Psoas muscle (tissue), 8 donors: Measurements from ENCODE around the gene MAGI2. TPM values are rescaled to one million over a fixed set of nuclear protein-coding genes. Genes with fewer than 3 reads are reported as not detected.

Source experiments
- ATAC-seq, 4 donors: fragments of 200-7000 bp; cut with Tn5 transposase; one replicate each; pipeline ENCODE4 v1.9.1; 2020; ENCODE audit warnings: moderate library complexity in 3 of 4, mild to moderate bottlenecking in 2 of 4
- DNase-seq, 2 donors: peaks; one replicate each; pipeline ENCODE4 v3.0.0-alpha.2; 2020
- H3K27ac ChIP-seq: fragments of 200-600 bp; one replicate; pipeline ENCODE4 v1.8.0; 2022
- H3K27me3 ChIP-seq, 3 donors: fragments of 200-600 bp in 1 of 3; one replicate each; pipeline versions ENCODE4 v1.6.1 to v1.8.0; 2013 to 2022; ENCODE audit warnings: low read length in 2 of 3, mild to moderate bottlenecking in 2 of 3, moderate library complexity in 1 of 3; ENCODE audit not compliant: insufficient read depth in 3 of 3
- H3K36me3 ChIP-seq, 2 donors: fragments of 200-600 bp in 1 of 2; one replicate each; pipeline versions ENCODE4 v1.6.1 to v1.8.0; 2013 to 2022; ENCODE audit warnings: low read depth in 1 of 2, mild to moderate bottlenecking in 1 of 2, moderate library complexity in 1 of 2; ENCODE audit not compliant: insufficient read depth in 1 of 2
- H3K4me1 ChIP-seq: fragments of 200-600 bp; one replicate; pipeline ENCODE4 v1.8.0; 2022
- H3K4me3 ChIP-seq: fragments of 200-600 bp; one replicate; pipeline ENCODE4 v1.8.0; 2022; ENCODE audit warnings: mild to moderate bottlenecking
- H3K9me3 ChIP-seq: fragments of 200-600 bp; one replicate; pipeline ENCODE4 v1.8.0; 2022
- WGBS, 3 donors: extraction: QIAGEN DNeasy Blood & Tissue Kit; methylation state at CpG; one replicate each; pipeline versions ENCODE4 v1.1.6 to v1.1.7; 2013; 5-methylcytosine and 5-hydroxymethylcytosine counted together
- intact Hi-C, 2 donors: fragments of 100-400 bp; cut with DNase I; formaldehyde crosslinking; loops; one replicate each; pipeline versions ENCODE4 v1.11.0 to v1.14.2; 2022
- polyA plus RNA-seq, 3 donors: library from polyadenylated mRNA; stranded (reverse); fragments of 200-250 nt; gene quantifications; one replicate each; pipeline ENCODE4 v1.2.3, GENCODE V29; 2013
- total RNA-seq, 4 donors: library from RNA; stranded (reverse); fragmentation: NEBNext Ultra II Directional in 2 of 4; extraction: Animal tissue kit (Norgen Biotek cat#: 25700) in 2 of 4; gene quantifications; one replicate each; pipeline versions ENCODE4 v1.2.1 to v1.2.4, GENCODE V29; 2021 to 2023
- TF ChIP-seq, protein P1 (sequence below): fragments of 200-600 bp; IDR thresholded peaks from one replicate; pipeline ENCODE4 v1.8.0; 2022; ENCODE audit warnings: antibody characterized with exemption
- donor health status: healthy with polysubstance abuse.
- donor health status: DM: no; HTN: no; CAD: no; lungs with moderate emphysema.
- donor health status: Bipolar disorder and iron deficiency.
- donor health status: healthy.
- donor health status: DM: yes; HTN: yes; CAD: no.
- donor health status: DM: no; HTN: no; CAD: no.
- donor health status: DM: no; HTN: no; CAD: no.
- donor health status: DM: yes; HTN: yes; CAD: no.

Gene MAGI2
- total and polyA plus RNA-seq, 7 donors: 0.46 to 2.5 (median 1.4) TPM

- Histone ChIP-seq H3K36me3 (no peaks in the 10 kb centered on the region), H3K9me3 (no peaks in the 10 kb centered on the region), H3K4me1 (no peaks in the 10 kb centered on the region), H3K27me3 (no peaks in the 10 kb centered on the region), H3K27ac (no peak overlapping the region), H3K4me3 (no peak overlapping the region)
- intact Hi-C loops: no loop called here
- TF ChIP-seq, protein P1, sequence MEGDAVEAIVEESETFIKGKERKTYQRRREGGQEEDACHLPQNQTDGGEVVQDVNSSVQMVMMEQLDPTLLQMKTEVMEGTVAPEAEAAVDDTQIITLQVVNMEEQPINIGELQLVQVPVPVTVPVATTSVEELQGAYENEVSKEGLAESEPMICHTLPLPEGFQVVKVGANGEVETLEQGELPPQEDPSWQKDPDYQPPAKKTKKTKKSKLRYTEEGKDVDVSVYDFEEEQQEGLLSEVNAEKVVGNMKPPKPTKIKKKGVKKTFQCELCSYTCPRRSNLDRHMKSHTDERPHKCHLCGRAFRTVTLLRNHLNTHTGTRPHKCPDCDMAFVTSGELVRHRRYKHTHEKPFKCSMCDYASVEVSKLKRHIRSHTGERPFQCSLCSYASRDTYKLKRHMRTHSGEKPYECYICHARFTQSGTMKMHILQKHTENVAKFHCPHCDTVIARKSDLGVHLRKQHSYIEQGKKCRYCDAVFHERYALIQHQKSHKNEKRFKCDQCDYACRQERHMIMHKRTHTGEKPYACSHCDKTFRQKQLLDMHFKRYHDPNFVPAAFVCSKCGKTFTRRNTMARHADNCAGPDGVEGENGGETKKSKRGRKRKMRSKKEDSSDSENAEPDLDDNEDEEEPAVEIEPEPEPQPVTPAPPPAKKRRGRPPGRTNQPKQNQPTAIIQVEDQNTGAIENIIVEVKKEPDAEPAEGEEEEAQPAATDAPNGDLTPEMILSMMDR: no peak
- no peak for DNase-seq
- WGBS, 3 donors: 45 to 53% (median 47%) methylated on average over 2 of the region's 2 CpGs
- no peak for ATAC-seq
Observed at GRCh38 chr7:78265071-78265470, 1188.4 kb downstream of the MAGI2 start.

DNA sequence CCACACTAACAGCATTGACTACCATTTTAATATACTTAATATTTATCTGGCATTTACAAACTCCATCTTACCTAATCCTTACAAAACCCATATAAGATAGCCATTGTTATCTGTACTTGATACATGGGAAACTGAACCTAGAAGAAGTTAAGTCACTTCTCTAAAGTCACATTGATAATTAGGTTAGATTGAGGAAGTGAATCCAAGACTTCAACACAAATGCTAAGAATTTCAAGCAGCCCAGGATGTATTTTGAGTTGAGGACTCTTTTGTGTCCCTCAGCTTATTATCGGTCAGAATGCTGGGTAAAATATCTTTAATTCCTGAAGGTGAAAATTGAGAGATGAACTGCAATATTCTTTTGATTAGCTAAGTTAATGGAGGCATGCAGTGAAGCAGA is 1189.4 kb downstream of the MAGI2 start:
- no peak for DNase-seq
- intact Hi-C loops: no loop called here
- Histone ChIP-seq H3K4me1 (no peaks in the 10 kb centered on the region), H3K27me3 (no peaks in the 10 kb centered on the region), H3K4me3 (no peak overlapping the region), H3K27ac (no peak overlapping the region), H3K36me3 (no peaks in the 10 kb centered on the region), H3K9me3 (no peaks in the 10 kb centered on the region)
- ATAC-seq: no peak
- TF ChIP-seq, protein P1: no peak
- 80 to 88% (median 83%) methylated on average over 1 of the region's 1 CpG for WGBS, 3 donors

DNA sequence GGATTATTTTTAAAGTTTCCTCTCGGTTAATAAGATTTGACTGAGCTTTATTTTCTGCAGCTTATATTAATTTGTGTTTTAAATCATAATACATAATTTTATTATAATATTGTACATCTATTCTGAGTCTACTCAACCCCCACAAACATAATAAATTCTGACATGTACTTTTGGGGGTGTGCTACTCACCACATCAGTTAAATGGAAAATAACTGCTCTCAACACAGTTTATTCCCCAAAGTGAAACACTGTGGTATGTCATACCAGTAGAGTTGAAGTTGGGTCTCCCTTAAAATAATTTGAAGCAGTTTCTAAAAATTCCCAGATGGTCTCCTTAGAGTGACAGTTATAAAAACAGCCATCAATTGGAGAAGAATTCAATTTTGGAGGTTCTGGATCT is 1191.7 kb downstream of the MAGI2 start:
- no peaks in the 10 kb centered on the region for H3K27me3 ChIP-seq
- no peak overlapping the region for H3K4me3 ChIP-seq
- WGBS, 3 donors: 81 to 90% (median 84%) methylated on average over 1 of the region's 1 CpG
- ATAC-seq (no peak), DNase-seq (no peak)
- intact Hi-C loops: no loop called here
- no peaks in the 10 kb centered on the region for H3K36me3 ChIP-seq
- TF ChIP-seq, protein P1: no peak
- no peaks in the 10 kb centered on the region for H3K9me3 ChIP-seq
- no peaks in the 10 kb centered on the region for H3K4me1 ChIP-seq
- no peak overlapping the region for H3K27ac ChIP-seq

- TF ChIP-seq, protein P1: no peak
- no peaks in the 10 kb centered on the region for H3K27me3 ChIP-seq
- no peak overlapping the region for H3K27ac ChIP-seq
- no peaks in the 10 kb centered on the region for H3K36me3 ChIP-seq
- DNase-seq (no peak), ATAC-seq (no peak)
- intact Hi-C loops: no loop called here
- no peaks in the 10 kb centered on the region for H3K9me3 ChIP-seq
- 82 to 93% (median 86%) methylated on average over 2 of the region's 2 CpGs for WGBS, 3 donors
- H3K4me1 ChIP-seq: no peaks in the 10 kb centered on the region
- no peak overlapping the region for H3K4me3 ChIP-seq
Observed at GRCh38 chr7:78261302-78261701, 1192.2 kb downstream of the MAGI2 start.

- WGBS, 3 donors: 69 to 81% (median 76%) methylated on average over 1 of the region's 1 CpG
Observed at GRCh38 chr7:78260826-78261225, 1192.6 kb downstream of the MAGI2 start.

More at GRCh38 chr7:78260826-78261225, 1192.6 kb downstream of the MAGI2 start:
- no peak overlapping the region for H3K27ac ChIP-seq
- no peak overlapping the region for H3K4me3 ChIP-seq
- intact Hi-C loops: no loop called here
- TF ChIP-seq, protein P1: no peak
- no peaks in the 10 kb centered on the region for H3K9me3 ChIP-seq
- H3K36me3 ChIP-seq: no peaks in the 10 kb centered on the region
- DNase-seq (no peak), ATAC-seq (no peak)
- H3K27me3 ChIP-seq: no peaks in the 10 kb centered on the region
- H3K4me1 ChIP-seq: no peaks in the 10 kb centered on the region
